ENCODE measurements around the gene NDUFB7. TPM values are rescaled to one million over a fixed set of nuclear protein-coding genes. Genes with fewer than 3 reads are reported as not detected.
"Not testable (repeated sequence)": the region's sequence is repeated elsewhere in the genome, so short reads cannot be mapped to it uniquely, and the experiment has no call there.

The NDUFB7 gene
- total RNA-seq, 2 experiments from 2014 or later: 91.6 to 93.0 TPM

DNA sequence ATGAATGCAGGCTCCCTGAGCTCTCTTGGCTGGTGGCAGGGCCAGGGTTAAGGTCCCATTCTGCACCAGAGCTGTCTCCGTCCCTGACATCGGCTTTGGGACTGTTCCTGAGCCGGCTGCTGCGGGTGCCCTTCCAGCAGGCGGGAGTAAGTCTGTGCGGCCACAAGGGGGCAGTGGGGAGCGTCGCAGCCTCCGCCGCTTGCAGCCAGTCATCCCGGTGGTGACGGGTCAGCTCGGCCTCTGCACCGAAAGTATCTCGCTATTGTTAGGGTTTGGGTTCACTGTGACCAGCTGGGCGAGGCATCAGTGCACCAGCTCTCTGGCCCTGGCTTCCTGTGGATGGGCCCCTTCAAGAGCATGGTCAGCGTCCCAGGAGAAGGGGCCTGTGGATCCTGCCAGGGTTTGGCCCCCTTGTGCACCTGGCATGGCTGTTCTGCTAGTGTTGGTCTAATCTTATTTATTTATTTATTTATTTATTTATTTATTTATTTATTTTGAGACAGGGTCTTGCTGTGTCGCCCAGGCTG is 15.1 kb downstream of the NDUFB7 start:
- H3K4me3 Mint-ChIP-seq: no peak overlapping the region
- no peak overlapping the region for H3K27ac Mint-ChIP-seq
- H3K9me3 Mint-ChIP-seq: no peaks in the 10 kb centered on the region
- H3K4me1 Mint-ChIP-seq: peaks cover 24% of the 10 kb centered on the region
- POLR2A ChIA-PET: interaction anchor here (0.7 to 2.3 kb wide), 7 partner anchors 27 to 130 kb away, joined by 3 to 6 read pairs (median 4); partner anchors contain the start of genes DNAJB1 and TECR
- H3K27me3 Mint-ChIP-seq: no peaks in the 10 kb centered on the region
- peaks cover 3% of the 10 kb centered on the region for H3K36me3 Mint-ChIP-seq (ENCODE audit: low read depth)
- DNase-seq: peak; percentile 73
- CTCF ChIA-PET: interaction anchor here (0.6 to 3.4 kb wide), 19 partner anchors 9 to 1429 kb away, joined by 3 to 38 read pairs (median 5); partner anchors contain the start of genes DNAJB1, NDUFB7 and ZNF333

DNA sequence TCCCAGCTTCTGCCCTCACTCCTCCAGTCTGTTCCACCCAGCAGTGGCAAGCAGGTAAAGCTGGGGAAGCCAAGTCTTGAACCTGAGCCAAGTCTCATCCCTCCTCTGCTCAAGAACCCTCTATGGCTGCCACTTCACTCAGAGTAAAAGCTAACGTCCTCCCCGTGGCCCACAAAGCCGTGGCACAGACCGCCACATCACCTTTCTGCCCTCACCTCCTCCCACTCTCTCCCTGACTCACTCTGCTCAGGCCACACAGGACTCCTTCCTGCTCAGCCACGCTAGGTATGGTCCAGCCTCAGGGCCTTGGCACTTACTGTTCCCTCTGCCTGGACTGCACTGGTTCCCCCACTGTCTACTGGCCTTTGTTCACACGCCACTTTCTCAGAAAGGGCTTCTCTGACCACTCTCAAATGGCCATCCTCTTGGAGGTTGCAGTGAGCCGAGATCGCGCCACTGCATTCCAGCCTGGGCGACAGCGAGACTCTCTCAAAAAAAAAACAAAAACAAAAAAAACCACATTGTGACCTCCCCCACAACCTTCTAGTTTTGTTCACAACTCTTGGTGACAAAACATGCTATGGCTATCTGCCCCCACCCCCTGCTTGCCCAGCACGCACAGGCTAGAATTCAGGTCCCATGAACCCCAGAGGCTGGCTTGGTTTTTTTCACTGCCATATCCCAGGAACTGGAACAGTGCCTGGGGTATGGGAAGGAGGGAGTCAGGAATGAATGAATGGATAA is 15.8 kb downstream of the NDUFB7 start:
- POLR2A ChIA-PET: interaction anchor here (1.0 to 2.3 kb wide), 6 partner anchors 26 to 49 kb away, joined by 3 to 6 read pairs (median 4); partner anchors contain the start of genes DNAJB1 and TECR
- Mint-ChIP-seq H3K27ac (no peak overlapping the region), H3K36me3 (ENCODE audit: low read depth) (peaks cover 3% of the 10 kb centered on the region), H3K27me3 (no peaks in the 10 kb centered on the region), H3K4me1 (peaks cover 31% of the 10 kb centered on the region), H3K9me3 (no peaks in the 10 kb centered on the region), H3K4me3 (no peak overlapping the region)
- CTCF ChIA-PET: interaction anchor here (0.6 to 3.4 kb wide), 18 partner anchors 8 to 1430 kb away, joined by 3 to 38 read pairs (median 6); partner anchors contain the start of genes DNAJB1, NDUFB7 and ZNF333
- DNase-seq: no peak

DNA sequence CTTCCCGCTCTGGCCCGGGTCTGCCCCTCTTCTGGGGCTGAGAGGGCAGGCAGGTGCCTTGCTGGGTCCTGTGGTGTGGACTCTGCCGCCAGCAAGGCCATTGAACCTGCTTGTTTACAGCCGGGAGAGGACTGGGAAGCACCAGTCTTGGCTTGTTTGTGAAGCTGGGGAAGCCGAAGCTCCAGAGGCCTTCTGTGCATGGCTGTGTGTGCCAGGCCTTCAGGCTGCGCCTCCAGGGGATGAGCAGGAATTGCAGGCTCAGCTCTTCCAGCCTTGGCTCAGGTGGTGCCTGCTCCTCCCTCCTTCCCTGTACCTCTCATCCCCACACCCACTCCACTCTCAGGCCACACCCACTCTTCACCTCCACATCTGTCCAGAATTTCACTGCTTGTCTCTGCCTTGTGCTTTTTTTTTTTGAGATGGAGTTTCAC is 17.5 kb downstream of the NDUFB7 start:
- H3K9me3 Mint-ChIP-seq: no peaks in the 10 kb centered on the region
- peaks cover 6% of the 10 kb centered on the region for H3K36me3 Mint-ChIP-seq (ENCODE audit: low read depth)
- no peak overlapping the region for H3K27ac Mint-ChIP-seq
- peaks cover 31% of the 10 kb centered on the region for H3K4me1 Mint-ChIP-seq
- no peak for DNase-seq
- POLR2A ChIA-PET: interaction anchor here (1.0 to 1.7 kb wide), 2 partner anchors 33 to 36 kb away, joined by 4 to 5 read pairs; partner anchors contain the start of gene DNAJB1
- H3K4me3 Mint-ChIP-seq: no peak overlapping the region
- CTCF ChIA-PET: interaction anchor here (0.6 to 1.4 kb wide), 2 partner anchors 17 to 19 kb away, joined by 3 to 5 read pairs; no protein-coding TSS in a partner anchor
- no peaks in the 10 kb centered on the region for H3K27me3 Mint-ChIP-seq

DNA sequence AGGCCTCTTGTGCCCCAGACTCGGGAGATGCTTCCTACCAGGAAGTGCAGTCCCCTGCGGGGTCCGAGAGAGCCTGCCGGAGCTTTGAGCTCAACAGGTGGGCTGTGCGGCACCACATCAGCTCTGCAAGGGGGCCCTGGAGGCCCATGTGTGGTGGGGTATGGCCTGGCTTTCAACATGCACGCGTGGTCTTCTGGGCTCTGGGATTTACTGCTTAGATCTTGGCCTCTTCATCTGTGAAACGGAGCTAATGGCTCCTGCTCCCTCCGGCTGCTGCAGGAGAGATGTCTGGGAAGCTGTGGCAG is 18.0 kb downstream of the NDUFB7 start:
- POLR2A ChIA-PET: interaction anchor here (1.0 to 1.7 kb wide), 2 partner anchors 32 to 36 kb away, joined by 4 to 5 read pairs; partner anchors contain the start of gene DNAJB1
- CTCF ChIA-PET: interaction anchor here (1.4 kb wide), 1 partner anchor 19 kb away, joined by 5 read pairs; no protein-coding TSS in a partner anchor
- Mint-ChIP-seq H3K27ac (no peak overlapping the region), H3K36me3 (ENCODE audit: low read depth) (peaks cover 6% of the 10 kb centered on the region), H3K4me1 (peaks cover 31% of the 10 kb centered on the region), H3K27me3 (no peaks in the 10 kb centered on the region), H3K4me3 (no peak overlapping the region), H3K9me3 (no peaks in the 10 kb centered on the region)
- no peak for DNase-seq

DNA sequence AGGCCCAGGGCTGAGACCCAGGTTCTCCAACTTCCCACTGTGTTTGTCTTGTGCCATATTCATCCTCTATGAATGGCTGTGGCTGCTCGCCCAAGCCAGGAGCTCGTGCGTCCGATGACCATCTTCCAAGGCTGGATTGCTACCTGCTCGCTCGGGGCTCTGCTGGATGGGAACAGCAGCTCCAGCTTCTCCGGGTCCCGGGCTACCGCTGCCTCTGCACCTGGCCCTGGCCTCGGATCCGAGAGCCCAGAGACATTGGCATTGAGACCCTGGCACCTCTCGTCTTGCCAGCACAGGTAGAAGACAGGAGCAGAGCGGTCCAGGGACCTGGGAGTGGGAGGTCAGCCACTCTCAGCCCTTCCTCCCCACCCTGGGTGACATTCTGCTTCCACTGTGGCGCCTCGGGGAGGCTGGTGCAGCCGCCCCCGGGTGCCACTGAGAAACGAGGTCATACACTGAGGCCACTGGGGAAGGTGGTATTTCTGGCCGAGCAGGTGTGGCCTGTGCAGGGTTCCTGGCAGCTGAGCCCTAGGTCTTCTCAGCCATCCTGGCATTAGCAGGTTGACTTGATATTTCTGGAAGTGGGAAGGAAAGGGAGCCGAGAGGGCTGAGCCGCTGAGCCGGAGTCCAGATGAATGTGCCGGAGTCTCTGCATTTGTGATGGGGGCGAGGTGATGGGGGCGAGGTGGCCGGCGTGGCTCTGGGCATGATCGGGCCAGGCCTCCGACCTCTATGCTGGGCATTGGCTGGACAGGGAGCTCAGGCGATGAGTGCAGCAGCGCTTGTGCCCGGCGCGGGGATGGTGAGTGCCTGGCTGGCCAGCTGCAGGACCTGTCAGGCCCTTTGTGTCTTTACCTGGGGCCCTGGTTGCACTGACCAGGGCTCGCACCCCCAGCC is 18.6 kb downstream of the NDUFB7 start:
- no peak for DNase-seq
- Mint-ChIP-seq H3K4me3 (no peak overlapping the region), H3K36me3 (ENCODE audit: low read depth) (peaks cover 12% of the 10 kb centered on the region), H3K27ac (no peak overlapping the region), H3K9me3 (no peaks in the 10 kb centered on the region), H3K27me3 (no peaks in the 10 kb centered on the region), H3K4me1 (peaks cover 31% of the 10 kb centered on the region)
- ChIA-PET CTCF (interaction anchor here (1.4 kb wide), 1 partner anchor 20 kb away, joined by 5 read pairs; no protein-coding TSS in a partner anchor), POLR2A (interaction anchor here (1.7 kb wide), 1 partner anchor 32 kb away, joined by 5 read pairs; no protein-coding TSS in a partner anchor)

DNA sequence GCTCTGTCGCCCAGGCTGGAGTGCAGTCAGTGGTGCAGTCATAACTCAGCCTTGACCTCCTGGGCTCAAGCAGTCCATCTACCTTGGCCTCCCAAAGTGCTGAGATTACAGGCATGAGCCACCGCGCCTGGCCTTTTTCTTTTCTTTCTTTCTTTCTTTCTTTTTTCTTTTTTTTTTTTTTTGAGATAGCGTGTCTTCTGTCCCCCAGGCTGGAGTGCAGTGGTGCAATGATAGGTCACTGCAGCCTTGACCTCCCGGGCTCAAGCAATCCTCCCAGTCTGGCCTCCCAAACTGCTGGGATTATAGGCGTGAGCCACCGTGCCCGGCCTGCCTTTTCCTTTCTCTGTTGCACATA is 19.9 kb downstream of the NDUFB7 start:
- not testable (repeated sequence) for DNase-seq, H3K9me3 Mint-ChIP-seq, H3K27me3 Mint-ChIP-seq, H3K4me3 Mint-ChIP-seq
- H3K4me1 Mint-ChIP-seq: peaks cover 30% of the 10 kb centered on the region
- peaks cover 14% of the 10 kb centered on the region for H3K36me3 Mint-ChIP-seq (ENCODE audit: low read depth)
- peak overlapping the region; percentile 21 for H3K27ac Mint-ChIP-seq
- CTCF ChIA-PET: interaction anchor here (0.6 to 2.5 kb wide), 10 partner anchors 8 to 133 kb away, joined by 3 to 9 read pairs (median 4); partner anchors contain the start of gene NDUFB7
- POLR2A ChIA-PET: interaction anchor here (3.2 kb wide), 1 partner anchor 34 kb away, joined by 16 read pairs; the partner anchor contains the start of gene DNAJB1

DNA sequence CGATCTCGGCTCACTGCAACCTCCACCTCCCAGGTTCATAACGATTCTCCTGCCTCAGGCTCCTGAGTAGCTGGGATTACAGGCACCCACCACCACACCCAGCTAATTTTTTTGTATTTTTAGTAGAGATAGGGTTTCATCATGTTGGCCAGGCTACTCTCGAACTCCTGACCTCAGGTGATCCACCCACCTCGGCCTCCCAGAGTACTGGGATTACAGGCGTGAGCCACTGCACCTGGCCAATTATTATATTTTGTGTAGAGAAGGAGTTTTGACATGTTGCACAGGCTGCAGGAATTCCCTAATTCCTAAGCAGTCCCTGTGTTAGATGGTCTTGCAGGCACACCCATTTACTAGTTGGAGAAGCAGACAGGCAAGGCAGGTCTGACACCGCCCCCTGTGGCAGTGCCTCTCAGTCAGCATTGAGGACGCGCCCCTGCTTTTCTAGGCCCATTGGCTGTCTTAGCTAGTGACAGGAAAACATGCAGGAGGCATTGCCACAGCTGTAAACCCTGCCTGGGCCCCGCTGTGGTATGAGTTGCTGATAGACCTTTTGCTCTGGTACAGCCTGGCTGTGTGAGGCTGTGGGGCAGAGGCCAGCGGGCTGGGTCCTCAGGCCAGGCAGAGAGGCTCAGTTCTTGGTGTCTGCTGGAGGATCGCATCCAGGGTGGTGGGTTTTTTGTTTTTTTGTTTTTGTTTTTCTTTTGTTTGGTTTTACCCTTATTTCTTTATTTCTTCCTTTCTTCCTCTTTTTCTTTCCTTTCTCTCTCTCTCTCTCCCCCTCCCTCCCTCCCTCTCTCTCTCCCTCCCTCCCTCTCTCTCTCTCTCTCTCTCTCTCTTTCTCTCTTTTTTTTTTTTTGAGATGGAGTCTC is 20.5 kb downstream of the NDUFB7 start:
- H3K4me3 Mint-ChIP-seq, H3K9me3 Mint-ChIP-seq, H3K27me3 Mint-ChIP-seq: not testable (repeated sequence)
- POLR2A ChIA-PET: interaction anchor here (0.8 to 3.2 kb wide), 3 partner anchors 21 to 135 kb away, joined by 3 to 16 read pairs (median 3); partner anchors contain the start of gene DNAJB1
- Mint-ChIP-seq H3K27ac (peak overlapping the region; percentile 73), H3K4me1 (peaks cover 24% of the 10 kb centered on the region), H3K36me3 (ENCODE audit: low read depth) (peaks cover 14% of the 10 kb centered on the region)
- CTCF ChIA-PET: interaction anchor here (0.6 to 2.5 kb wide), 11 partner anchors 9 to 134 kb away, joined by 3 to 9 read pairs (median 4); partner anchors contain the start of gene NDUFB7
- peak; percentile 79 for DNase-seq

DNA sequence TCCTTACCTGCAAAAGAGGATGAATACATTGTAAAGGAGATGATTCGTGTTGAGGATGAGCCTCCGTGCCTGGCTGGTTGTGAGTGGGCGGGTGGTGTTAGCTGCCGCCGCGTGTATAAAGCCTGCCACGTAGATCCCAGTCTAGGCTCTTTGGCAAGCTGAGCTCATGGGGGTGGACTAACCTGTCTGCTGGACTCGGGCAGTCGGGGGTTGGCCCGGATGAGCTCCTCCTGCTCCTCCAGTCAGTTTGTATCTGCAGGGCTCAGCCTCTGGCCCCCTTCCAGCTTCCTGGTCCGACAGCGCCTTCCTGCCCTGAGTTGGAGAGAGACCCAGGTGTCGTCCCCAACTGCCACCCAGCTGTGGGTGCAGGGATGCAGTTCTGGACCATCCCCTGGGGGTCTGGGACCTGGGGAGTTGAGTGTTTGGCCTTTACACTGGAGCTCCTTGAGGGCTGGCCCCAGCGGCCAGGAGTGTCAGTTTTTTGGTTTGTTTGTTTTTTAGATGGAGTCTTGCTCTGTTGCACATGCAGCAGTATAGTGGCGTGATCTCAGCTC is 21.6 kb downstream of the NDUFB7 start:
- POLR2A ChIA-PET: interaction anchor here (1.1 to 3.2 kb wide), 2 partner anchors 33 to 136 kb away, joined by 3 to 16 read pairs; partner anchors contain the start of gene DNAJB1
- CTCF ChIA-PET: interaction anchor here (0.7 to 2.5 kb wide), 6 partner anchors 18 to 688 kb away, joined by 3 to 9 read pairs (median 6); partner anchors contain the start of gene NDUFB7
- Mint-ChIP-seq H3K4me1 (peaks cover 18% of the 10 kb centered on the region), H3K9me3 (no peaks in the 10 kb centered on the region), H3K4me3 (no peak overlapping the region), H3K36me3 (ENCODE audit: low read depth) (peaks cover 14% of the 10 kb centered on the region), H3K27ac (no peak overlapping the region), H3K27me3 (no peaks in the 10 kb centered on the region)
- no peak for DNase-seq

DNA sequence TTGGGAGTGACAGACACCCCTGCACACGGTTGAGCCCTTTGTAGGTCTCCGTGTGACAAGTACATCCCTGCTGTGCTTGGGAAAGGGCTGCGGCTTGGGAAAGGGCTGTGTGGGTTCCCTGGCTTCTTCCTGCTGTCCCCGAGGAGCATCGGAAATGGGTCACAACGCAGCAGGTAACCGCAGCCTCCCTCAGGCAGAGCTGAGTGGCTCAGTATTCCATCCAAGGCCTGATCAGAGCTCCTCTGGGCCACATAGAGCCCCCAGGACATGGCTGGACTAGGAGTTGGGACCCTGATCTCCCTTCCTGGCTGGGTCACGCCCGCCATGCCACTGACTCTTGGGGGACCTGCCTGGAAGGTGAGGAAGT is 26.2 kb downstream of the NDUFB7 start:
- Mint-ChIP-seq H3K27ac (no peak overlapping the region), H3K36me3 (ENCODE audit: low read depth) (peaks cover 15% of the 10 kb centered on the region), H3K9me3 (no peaks in the 10 kb centered on the region), H3K27me3 (no peaks in the 10 kb centered on the region), H3K4me3 (no peak overlapping the region), H3K4me1 (peaks cover 7% of the 10 kb centered on the region)
- no peak for DNase-seq
- CTCF ChIA-PET: no interaction called here
- POLR2A ChIA-PET: interaction anchor here (1.1 kb wide), 1 partner anchor 23 kb away, joined by 3 read pairs; no protein-coding TSS in a partner anchor

DNA sequence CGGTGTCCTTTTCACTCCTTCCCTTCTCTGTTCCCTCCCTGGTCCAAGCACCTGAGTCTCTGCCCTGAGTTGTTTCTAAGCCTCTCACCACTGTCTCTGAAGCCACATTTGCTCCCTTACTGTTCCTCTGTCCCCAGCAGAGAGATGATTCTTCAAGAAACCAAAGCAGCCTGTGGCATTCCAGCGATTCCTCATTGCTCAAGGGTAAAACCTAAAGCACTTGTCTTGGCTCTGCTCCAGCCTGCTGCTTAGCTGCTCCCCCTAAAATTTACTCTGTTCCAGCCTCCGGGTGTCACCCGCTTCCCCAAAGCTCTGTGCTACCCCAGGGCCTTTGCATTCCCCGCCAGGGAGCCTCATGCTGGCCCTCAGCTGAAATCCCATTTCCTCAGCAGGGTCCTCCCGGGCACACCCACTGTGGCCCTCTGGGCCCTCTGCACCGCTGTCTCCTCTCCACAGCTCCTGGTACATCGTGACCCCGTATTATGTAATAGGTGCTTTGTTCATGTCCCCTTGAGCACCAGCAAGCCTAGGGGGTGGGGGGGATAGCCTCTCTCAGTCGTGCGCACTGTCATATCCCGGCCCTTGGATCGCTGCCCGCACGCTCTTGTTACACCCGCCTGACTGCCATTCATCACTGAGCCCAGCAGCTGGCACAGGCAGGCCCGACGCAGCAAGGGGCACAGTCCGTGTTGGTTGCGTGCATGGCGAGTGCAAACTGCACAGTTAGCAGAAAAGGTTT is 26.7 kb downstream of the NDUFB7 start:
- Mint-ChIP-seq H3K27ac (no peak overlapping the region), H3K4me3 (no peak overlapping the region), H3K4me1 (peaks cover 6% of the 10 kb centered on the region), H3K27me3 (no peaks in the 10 kb centered on the region), H3K36me3 (ENCODE audit: low read depth) (peaks cover 15% of the 10 kb centered on the region), H3K9me3 (no peaks in the 10 kb centered on the region)
- CTCF ChIA-PET: no interaction called here
- no peak for DNase-seq
- POLR2A ChIA-PET: interaction anchor here (1.1 kb wide), 1 partner anchor 24 kb away, joined by 3 read pairs; no protein-coding TSS in a partner anchor

DNA sequence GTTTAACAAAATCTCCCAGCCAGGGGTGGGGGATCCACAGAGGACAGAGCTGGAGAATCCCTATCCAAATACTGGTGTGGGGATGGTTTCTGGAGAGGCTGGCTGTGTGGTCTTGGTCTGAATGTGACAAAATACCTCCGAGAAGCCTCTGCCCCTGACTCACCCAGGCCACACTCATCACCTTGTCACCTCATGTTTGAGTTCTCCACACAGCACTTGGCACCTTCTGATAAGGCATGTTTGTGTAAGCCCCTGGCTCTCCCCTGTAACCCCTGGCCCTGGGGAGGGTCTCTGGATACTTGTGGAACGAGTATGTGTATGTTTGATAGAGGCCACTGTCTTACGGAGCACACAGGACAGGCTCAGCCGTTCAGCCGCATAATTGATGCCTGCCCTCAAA is 27.8 kb downstream of the NDUFB7 start:
- H3K9me3 Mint-ChIP-seq: no peaks in the 10 kb centered on the region
- POLR2A ChIA-PET: no interaction called here
- CTCF ChIA-PET: no interaction called here
- no peaks in the 10 kb centered on the region for H3K27me3 Mint-ChIP-seq
- peaks cover 18% of the 10 kb centered on the region for H3K36me3 Mint-ChIP-seq (ENCODE audit: low read depth)
- H3K27ac Mint-ChIP-seq: no peak overlapping the region
- H3K4me3 Mint-ChIP-seq: no peak overlapping the region
- peaks cover 11% of the 10 kb centered on the region for H3K4me1 Mint-ChIP-seq
- no peak for DNase-seq
